A549 (cell line): ENCODE results near the gene AP5M1. TPM values are rescaled to one million over a fixed set of nuclear protein-coding genes. Genes with fewer than 3 reads are reported as not detected.
"Not testable (repeated sequence)": the region's sequence is repeated elsewhere in the genome, so short reads cannot be mapped to it uniquely, and the experiment has no call there.

Source experiments
- ATAC-seq, 2 experiments: fragments of 200-7000 bp in 1 of 2; fragments of >200 bp in 1 of 2; cut with Nextera tagmentation in 1 of 2; cut with Tn5 transposase in 1 of 2; 3 replicates each; pipeline versions ENCODE4 v1.8.0 to v1.9.1; 2018 to 2020; ENCODE audit warnings: mild to moderate bottlenecking in 1 of 2, moderate library complexity in 1 of 2
- CTCF ChIA-PET: fragments of 300-600 bp; sonication (Branson Sonifier 250); formaldehyde crosslinking; extraction: SDS; loops from one replicate; lab custom pipeline; 2021; ENCODE audit warnings: antibody characterized with exemption, inconsistent platforms; lab: Yijun Ruan, JAX
- POLR2A ChIA-PET: fragments of 350-600 bp; formaldehyde crosslinking; extraction: SDS; loops from one replicate; lab custom pipeline; 2021; ENCODE audit warnings: antibody characterized with exemption, inconsistent platforms; lab: Yijun Ruan, JAX
- DNase-seq, 2 experiments: peaks; one replicate each; pipeline versions ENCODE4 v3.0.0 to v3.0.0-alpha.2; 2011 to 2016; ENCODE audit warnings: low read depth in 1 of 2, low spot score in 1 of 2
- FAIRE-seq: peaks from 2 replicates; lab custom pipeline; 2011; peaks lifted over from hg19 to GRCh38; lab: Jason Lieb, UNC
- H3K27ac ChIP-seq, 2 experiments: fragments of >200 bp; sonication (Bioruptor Twin); formaldehyde crosslinking; 3 replicates each; pipeline ENCODE4 v1.5.1; 2016 to 2017
- H3K4me1 ChIP-seq: fragments of >200 bp; sonication (Bioruptor Twin); formaldehyde crosslinking; 3 replicates; pipeline ENCODE4 v1.6.1; 2016
- H3K4me2 ChIP-seq: fragments of >200 bp; sonication (Bioruptor Twin); formaldehyde crosslinking; 3 replicates; pipeline ENCODE4 v1.6.1; 2016
- H3K4me3 ChIP-seq: fragments of >200 bp; sonication (Bioruptor Twin); formaldehyde crosslinking; 3 replicates; pipeline ENCODE4 v1.5.1; 2016
- H3K9me3 ChIP-seq: fragments of >200 bp; sonication (Bioruptor Twin); formaldehyde crosslinking; 3 replicates; pipeline ENCODE4 v1.6.1; 2016
- ATOH8 ChIP-seq: fragments of 250-450 bp; sonication (Bioruptor Pico); IDR thresholded peaks from 2 replicates; pipeline ENCODE4 v1.5.0; 2020; ENCODE audit warnings: low read depth, mild to moderate bottlenecking, moderate library complexity
- BCL3 ChIP-seq: fragments of >200 bp; sonication (Bioruptor Twin); formaldehyde crosslinking; IDR thresholded peaks from 3 replicates; pipeline ENCODE4 v1.6.1; 2016
- CHD4 ChIP-seq: fragments of 200-600 bp; sonication (generic); IDR thresholded peaks from 2 replicates; pipeline ENCODE4 v1.6.1; 2016; ENCODE audit warnings: antibody characterized with exemption, mild to moderate bottlenecking, borderline replicate concordance
- EHF ChIP-seq: fragments of 250-450 bp; sonication (Bioruptor Pico); IDR thresholded peaks from 2 replicates; pipeline ENCODE4 v1.5.0; 2020; ENCODE audit warnings: mild to moderate bottlenecking
- ELK1 ChIP-seq: fragments of 150-350 bp; IDR thresholded peaks from 2 replicates; pipeline ENCODE4 v1.6.1; 2014; ENCODE audit warnings: low read depth, mild to moderate bottlenecking, low read length
- EP300 ChIP-seq, 2 experiments: fragments of >200 bp; sonication (Bioruptor Twin); formaldehyde crosslinking; IDR thresholded peaks; 2 replicates in 1 of 2; 3 replicates in 1 of 2; pipeline ENCODE4 v1.6.1; 2016 to 2017
- HDAC2 ChIP-seq: fragments of 200-600 bp; sonication (generic); IDR thresholded peaks from 2 replicates; pipeline ENCODE4 v1.6.1; 2016
- HMGXB4 ChIP-seq: fragments of 250-450 bp; sonication (Bioruptor Pico); IDR thresholded peaks from 2 replicates; pipeline ENCODE4 v1.5.0; 2021; ENCODE audit warnings: mild to moderate bottlenecking, moderate library complexity, borderline replicate concordance
- HOXB13 ChIP-seq: fragments of 250-450 bp; sonication (Bioruptor Pico); IDR thresholded peaks from 2 replicates; pipeline ENCODE4 v1.5.0; 2020; ENCODE audit warnings: low read depth, mild to moderate bottlenecking, moderate library complexity
- HOXB5 ChIP-seq: fragments of 250-450 bp; sonication (Bioruptor Pico); IDR thresholded peaks from 2 replicates; pipeline ENCODE4 v1.5.0; 2020; ENCODE audit warnings: mild to moderate bottlenecking, moderate library complexity
- JUN ChIP-seq, 2 experiments: fragments of >200 bp; sonication (Bioruptor Twin); formaldehyde crosslinking; IDR thresholded peaks; 2 replicates in 1 of 2; 3 replicates in 1 of 2; pipeline ENCODE4 v1.6.1; 2016 to 2017
- KDM1A ChIP-seq: fragments of 200-600 bp; sonication (generic); IDR thresholded peaks from 2 replicates; pipeline ENCODE4 v1.6.1; 2016; ENCODE audit warnings: low read depth, mild to moderate bottlenecking
- MAFK ChIP-seq: fragments of 450-650 bp; IDR thresholded peaks from 2 replicates; pipeline ENCODE4 v1.6.1; 2014; ENCODE audit not compliant: partially characterized antibody
- MAZ ChIP-seq: fragments of 150-350 bp; IDR thresholded peaks from 2 replicates; pipeline ENCODE4 v1.6.1; 2014; ENCODE audit warnings: antibody characterized with exemption, low read depth, low read length, borderline replicate concordance
- NR3C1 ChIP-seq: fragments of >200 bp; sonication (Bioruptor Twin); formaldehyde crosslinking; IDR thresholded peaks from 3 replicates; pipeline ENCODE4 v1.6.1; 2017
- PBX3 ChIP-seq: IDR thresholded peaks from 2 replicates; pipeline ENCODE4 v1.6.1; 2012
- PHF8 ChIP-seq: fragments of 200-600 bp; sonication (generic); IDR thresholded peaks from 2 replicates; pipeline ENCODE4 v1.6.1; 2016; ENCODE audit warnings: low read depth, mild to moderate bottlenecking, antibody characterized with exemption, moderate library complexity, borderline replicate concordance
- POLR2A ChIP-seq: IDR thresholded peaks from 2 replicates; pipeline ENCODE4 v1.6.1; 2012; ENCODE audit warnings: mild to moderate bottlenecking, low read length
- RNF2 ChIP-seq: fragments of 200-600 bp; sonication (generic); IDR thresholded peaks from 2 replicates; pipeline ENCODE4 v1.6.1; 2016; ENCODE audit warnings: low read depth, mild to moderate bottlenecking, antibody characterized with exemption, moderate library complexity, borderline replicate concordance
- SREBF2 ChIP-seq: fragments of 450-650 bp; IDR thresholded peaks from 2 replicates; pipeline ENCODE4 v1.6.1; 2014; ENCODE audit warnings: mild to moderate bottlenecking, moderate library complexity
- TP53 ChIP-seq: fragments of 250-450 bp; sonication (Bioruptor Pico); IDR thresholded peaks from 2 replicates; pipeline ENCODE4 v1.5.0; 2021; ENCODE audit warnings: mild to moderate bottlenecking, moderate library complexity
- USF2 ChIP-seq: fragments of 450-650 bp; IDR thresholded peaks from 2 replicates; pipeline ENCODE4 v1.6.1; 2014; ENCODE audit warnings: antibody characterized with exemption
- ZC3H11A ChIP-seq: fragments of 450-650 bp; IDR thresholded peaks from 2 replicates; pipeline ENCODE4 v1.6.1; 2014; ENCODE audit warnings: antibody characterized with exemption, mild to moderate bottlenecking
- ZSCAN20 ChIP-seq: fragments of 250-450 bp; sonication (Bioruptor Pico); IDR thresholded peaks from 2 replicates; pipeline ENCODE4 v1.8.0; 2022; ENCODE audit warnings: mild to moderate bottlenecking, moderate library complexity
- WGBS: methylation state at CpG from one replicate; pipeline ENCODE4 v1.1.6; 2017; ENCODE audit errors: missing lambda C conversion rate; 5-methylcytosine and 5-hydroxymethylcytosine counted together
- polyA plus RNA-seq, 4 experiments: library from polyadenylated mRNA; depleted of rRNA in 3 of 4; stranded (reverse); fragments of >200 nt; fragmentation: RNase III in 1 of 4; extraction: RNeasy Plus Mini Kit Qiagen cat#74134 plus additional on column Dnase treatment in 1 of 4; gene quantifications; 2 replicates in 3 of 4; 3 replicates in 1 of 4; pipeline ENCODE4 v1.2.3, GENCODE V29; 2011 to 2017

The AP5M1 gene
- polyA plus RNA-seq, 2 of the 4 experiments (the other 2 are of a cell fraction), result 22.8 to 40.6 TPM

- ATAC-seq, H3K4me3 ChIP-seq, H3K4me1 ChIP-seq, H3K9me3 ChIP-seq, FAIRE-seq, H3K27ac ChIP-seq, DNase-seq, H3K4me2 ChIP-seq, POLR2A ChIA-PET: not testable (repeated sequence)
- WGBS, result 95% methylated on average over 2 of the region's 2 CpGs
- peak; percentile 62; the same call in 1 of the 2 replicates for TF ChIP-seq KDM1A
- CTCF ChIA-PET, result interaction anchor here (1.8 kb wide), 1 partner anchor 11 kb away, joined by 5 read pairs; the partner anchor contains the start of genes AP5M1 and EXOC5
These were observed 10.6 kb upstream of the AP5M1 start for GRCh38 chr14:57258221-57258620.

GRCh38 chr14:57259672-57260071 is 9.1 kb upstream of the AP5M1 start:
- no peak overlapping the region for H3K4me2 ChIP-seq
- no peak overlapping the region for H3K4me3 ChIP-seq
- no peaks in the 10 kb centered on the region for H3K9me3 ChIP-seq
- ChIA-PET POLR2A (no interaction called here), CTCF (interaction anchor here (1.8 kb wide), 1 partner anchor 9 kb away, joined by 5 read pairs; the partner anchor contains the start of genes AP5M1 and EXOC5)
- 88% methylated on average over 1 of the region's 1 CpG for WGBS
- H3K4me1 ChIP-seq, result no peaks in the 10 kb centered on the region
- FAIRE-seq (no peak), ATAC-seq (no peak), DNase-seq (no peak)
- H3K27ac ChIP-seq, result no peak overlapping the region
- TF ChIP-seq KDM1A (no peak), SREBF2 (no peak), POLR2A (no peak), ATOH8 (CRISPR knock-in tag) (no peak), USF2 (no peak), ZC3H11A (no peak), HOXB13 (CRISPR knock-in tag) (no peak), EHF (CRISPR knock-in tag) (no peak), CHD4 (no peak), EP300 (IDR thresholded peaks at IDR 0.05) (no peak), NR3C1 (no peak)

- ATAC-seq, result no peak
- H3K4me1 ChIP-seq, result peaks cover 5% of the 10 kb centered on the region; the same call in 2 of the 3 replicates
- FAIRE-seq, result no peak
- H3K27ac ChIP-seq, result no peak overlapping the region
- no peaks in the 10 kb centered on the region for H3K9me3 ChIP-seq
- no peak for TF ChIP-seq CHD4
- no peak for TF ChIP-seq HDAC2
- no peak for TF ChIP-seq ZSCAN20 (CRISPR knock-in tag)
- TF ChIP-seq TP53 (CRISPR knock-in tag), result no peak
- no peak for TF ChIP-seq PHF8
- TF ChIP-seq MAFK, result no peak
- TF ChIP-seq PBX3, result no peak
- no peak for TF ChIP-seq ELK1
- TF ChIP-seq, all 56 proteins: peak for 0
- ChIA-PET POLR2A (no interaction called here), CTCF (no interaction called here)
- no peak for DNase-seq
- Histone ChIP-seq H3K4me2 (no peak overlapping the region), H3K4me3 (no peak overlapping the region)
These were observed 7.2 kb upstream of the AP5M1 start for GRCh38 chr14:57261604-57262003.

- no peak for DNase-seq
- H3K4me3 ChIP-seq, result no peak overlapping the region
- ChIA-PET CTCF (no interaction called here), POLR2A (no interaction called here)
- TF ChIP-seq POLR2A (no peak), BCL3 (no peak), JUN (IDR thresholded peaks at IDR 0.05) (no peak), MAFK (no peak), ZSCAN20 (CRISPR knock-in tag) (no peak), HOXB5 (CRISPR knock-in tag) (no peak), MAZ (no peak), HMGXB4 (CRISPR knock-in tag) (no peak), RNF2 (no peak)
- no peak overlapping the region for H3K27ac ChIP-seq
- FAIRE-seq, result no peak
- no peaks in the 10 kb centered on the region for H3K9me3 ChIP-seq
- H3K4me1 ChIP-seq, result peaks cover 10% of the 10 kb centered on the region
- H3K4me2 ChIP-seq, result no peak overlapping the region
- no peak for ATAC-seq
These were observed 6.7 kb upstream of the AP5M1 start for GRCh38 chr14:57262117-57262516.
